ENCODE data around the gene CCDC3.

The CCDC3 gene

GRCh38 chr10:12969951-12970350 lies 31.6 kb downstream of the CCDC3 start:
- Histone ChIP-seq H3K79me2 (ENCODE audit: control insufficient read depth, low read length) (no peaks in the 10 kb centered on the region), H3K27ac (ENCODE audit: low read depth, low read length) (no peak overlapping the region), H3K4me2 (ENCODE audit: low read length) (no peak overlapping the region), H4K20me1 (ENCODE audit: control insufficient read depth, insufficient read depth, low read depth, low read length) (no peaks in the 10 kb centered on the region), H3K4me3 (ENCODE audit: low read length) (no peak overlapping the region), H3K4me1 (ENCODE audit: control insufficient read depth, low read length) (no peaks in the 10 kb centered on the region), H3K27me3 (ENCODE audit: control insufficient read depth, low read length) (peaks cover 6% of the 10 kb centered on the region), H3K9me3 (ENCODE audit: control insufficient read depth, insufficient read depth, low read length) (no peaks in the 10 kb centered on the region), H3K36me3 (ENCODE audit: control insufficient read depth, low read length) (no peaks in the 10 kb centered on the region), H3K9me2 (replicated peaks; ENCODE audit: control insufficient read depth, low read length) (no peaks in the 10 kb centered on the region), H3F3A (ENCODE audit: control insufficient read depth, insufficient read depth) (no peaks in the 10 kb centered on the region)
- no peak for TF ChIP-seq CTCF (IDR thresholded peaks at IDR 0.05; ENCODE audit: low read depth, low read length, poor library complexity, severe bottlenecking)
- no peak for TF ChIP-seq EZH2phosphoT487 (IDR thresholded peaks at IDR 0.05; ENCODE audit: borderline replicate concordance, low read length)

- no peaks in the 10 kb centered on the region for H3F3A ChIP-seq (ENCODE audit: control insufficient read depth, insufficient read depth)
- H3K79me2 ChIP-seq (ENCODE audit: control insufficient read depth, low read length) = no peaks in the 10 kb centered on the region
- H3K9me2 ChIP-seq (replicated peaks; ENCODE audit: control insufficient read depth, low read length) = no peaks in the 10 kb centered on the region
- H4K20me1 ChIP-seq (ENCODE audit: control insufficient read depth, insufficient read depth, low read depth, low read length) = no peaks in the 10 kb centered on the region
- H3K4me1 ChIP-seq (ENCODE audit: control insufficient read depth, low read length) = no peaks in the 10 kb centered on the region
- TF ChIP-seq EZH2phosphoT487 (IDR thresholded peaks at IDR 0.05; ENCODE audit: borderline replicate concordance, low read length) (no peak), CTCF (IDR thresholded peaks at IDR 0.05; ENCODE audit: low read depth, low read length, poor library complexity, severe bottlenecking) (no peak)
- H3K4me2 ChIP-seq (ENCODE audit: low read length) = no peak overlapping the region
- H3K9me3 ChIP-seq (ENCODE audit: control insufficient read depth, insufficient read depth, low read length) = no peaks in the 10 kb centered on the region
- peaks cover 9% of the 10 kb centered on the region for H3K27me3 ChIP-seq (ENCODE audit: control insufficient read depth, low read length)
- no peak overlapping the region for H3K27ac ChIP-seq (ENCODE audit: low read depth, low read length)
- no peaks in the 10 kb centered on the region for H3K36me3 ChIP-seq (ENCODE audit: control insufficient read depth, low read length)
- H3K4me3 ChIP-seq (ENCODE audit: low read length) = no peak overlapping the region
Measured at GRCh38 chr10:12966067-12966466, 35.4 kb downstream of the CCDC3 start.

GRCh38 chr10:12965571-12965970 lies 35.9 kb downstream of the CCDC3 start:
- Histone ChIP-seq H3K4me2 (ENCODE audit: low read length) (no peak overlapping the region), H3K4me3 (ENCODE audit: low read length) (no peak overlapping the region)

More at GRCh38 chr10:12965571-12965970, 35.9 kb downstream of the CCDC3 start:
- Histone ChIP-seq H3K27me3 (ENCODE audit: control insufficient read depth, low read length) (peaks cover 9% of the 10 kb centered on the region), H3K79me2 (ENCODE audit: control insufficient read depth, low read length) (no peaks in the 10 kb centered on the region), H3K9me3 (ENCODE audit: control insufficient read depth, insufficient read depth, low read length) (no peaks in the 10 kb centered on the region), H4K20me1 (ENCODE audit: control insufficient read depth, insufficient read depth, low read depth, low read length) (no peaks in the 10 kb centered on the region), H3K27ac (ENCODE audit: low read depth, low read length) (no peak overlapping the region), H3K9me2 (replicated peaks; ENCODE audit: control insufficient read depth, low read length) (no peaks in the 10 kb centered on the region), H3K4me1 (ENCODE audit: control insufficient read depth, low read length) (no peaks in the 10 kb centered on the region), H3F3A (ENCODE audit: control insufficient read depth, insufficient read depth) (no peaks in the 10 kb centered on the region), H3K36me3 (ENCODE audit: control insufficient read depth, low read length) (no peaks in the 10 kb centered on the region)
- no peak for TF ChIP-seq CTCF (IDR thresholded peaks at IDR 0.05; ENCODE audit: low read depth, low read length, poor library complexity, severe bottlenecking)
- TF ChIP-seq EZH2phosphoT487 (IDR thresholded peaks at IDR 0.05; ENCODE audit: borderline replicate concordance, low read length) = no peak

Data from DOHH2 (cell line).